ENCODE measurements around the gene RALGPS2. TPM values are rescaled to one million over a fixed set of nuclear protein-coding genes. Genes with fewer than 3 reads are reported as not detected.
"Not testable (repeated sequence)": the region's sequence is repeated elsewhere in the genome, so short reads cannot be mapped to it uniquely, and the experiment has no call there.

Gene RALGPS2
- total RNA-seq, 2 experiments from 2014 or later, result 4.8 to 5.5 TPM

GRCh38 chr1:178745260-178745659 is 20.2 kb downstream of the RALGPS2 start:
- DNase-seq, result no peak
- peaks cover 14% of the 10 kb centered on the region for H3K36me3 Mint-ChIP-seq (ENCODE audit: low read depth)
- intact Hi-C loops (cut with DNase I, micrococcal nuclease), result no loop called here
- no peaks in the 10 kb centered on the region for H3K27me3 Mint-ChIP-seq
- ChIA-PET POLR2A (no interaction called here), CTCF (no interaction called here)
- H3K9me3 Mint-ChIP-seq (ENCODE audit: low read depth), result no peaks in the 10 kb centered on the region
- no peak overlapping the region for H3K4me3 Mint-ChIP-seq
- H3K4me1 Mint-ChIP-seq, result peaks cover 5% of the 10 kb centered on the region
- no peak overlapping the region for H3K27ac Mint-ChIP-seq
- ATAC-seq, result no peak

GRCh38 chr1:178746345-178746744 is 21.3 kb downstream of the RALGPS2 start:
- ChIA-PET CTCF (interaction anchor here (0.6 to 1.5 kb wide), 3 partner anchors 204 to 257 kb away, joined by 3 to 4 read pairs (median 3); no protein-coding TSS in a partner anchor), POLR2A (no interaction called here)
- Mint-ChIP-seq H3K36me3 (ENCODE audit: low read depth) (peaks cover 14% of the 10 kb centered on the region), H3K4me1 (no peaks in the 10 kb centered on the region), H3K9me3 (ENCODE audit: low read depth) (no peaks in the 10 kb centered on the region), H3K4me3 (no peak overlapping the region), H3K27me3 (no peaks in the 10 kb centered on the region), H3K27ac (no peak overlapping the region)
- DNase-seq, result no peak
- intact Hi-C loops (cut with DNase I, micrococcal nuclease), result loop anchor here in 1 of 2 experiments (1.0 kb wide), 1 partner anchor 18 kb away; no protein-coding TSS in a partner anchor
- no peak for ATAC-seq

- ATAC-seq; H3K4me1 Mint-ChIP-seq; H3K27ac Mint-ChIP-seq; H3K27me3 Mint-ChIP-seq; H3K36me3 Mint-ChIP-seq (ENCODE audit: low read depth); intact Hi-C loops (cut with DNase I, micrococcal nuclease); DNase-seq; H3K4me3 Mint-ChIP-seq; POLR2A ChIA-PET; H3K9me3 Mint-ChIP-seq (ENCODE audit: low read depth): not testable (repeated sequence)
- CTCF ChIA-PET, result interaction anchor here (1.0 to 1.5 kb wide), 3 partner anchors 202 to 448 kb away, joined by 3 read pairs; no protein-coding TSS in a partner anchor
Measured at GRCh38 chr1:178747361-178747760, 22.3 kb downstream of the RALGPS2 start.

GRCh38 chr1:178749581-178750166 is 24.6 kb downstream of the RALGPS2 start:
- Mint-ChIP-seq H3K4me3 (no peak overlapping the region), H3K36me3 (ENCODE audit: low read depth) (no peaks in the 10 kb centered on the region), H3K27me3 (no peaks in the 10 kb centered on the region), H3K9me3 (ENCODE audit: low read depth) (no peaks in the 10 kb centered on the region), H3K27ac (no peak overlapping the region), H3K4me1 (peaks cover 3% of the 10 kb centered on the region)
- no peak for DNase-seq
- CTCF ChIA-PET, result interaction anchor here (0.7 to 1.4 kb wide), 5 partner anchors 14 to 462 kb away, joined by 3 to 4 read pairs (median 3); no protein-coding TSS in a partner anchor
- POLR2A ChIA-PET, result no interaction called here
- intact Hi-C loops (cut with DNase I, micrococcal nuclease), result no loop called here
- no peak for ATAC-seq

- Mint-ChIP-seq H3K4me3 (no peak overlapping the region), H3K27ac (no peak overlapping the region), H3K36me3 (ENCODE audit: low read depth) (peaks cover 2% of the 10 kb centered on the region), H3K4me1 (peaks cover 3% of the 10 kb centered on the region), H3K9me3 (ENCODE audit: low read depth) (peaks cover 3% of the 10 kb centered on the region), H3K27me3 (no peaks in the 10 kb centered on the region)
- CTCF ChIA-PET, result no interaction called here
- no peak for DNase-seq
- intact Hi-C loops (cut with DNase I, micrococcal nuclease), result no loop called here
- POLR2A ChIA-PET, result no interaction called here
- no peak for ATAC-seq
Measured at GRCh38 chr1:178751046-178751445, 26.0 kb downstream of the RALGPS2 start.

GRCh38 chr1:178752891-178753290 is 27.8 kb downstream of the RALGPS2 start:
- H3K9me3 Mint-ChIP-seq (ENCODE audit: low read depth), result peaks cover 3% of the 10 kb centered on the region
- H3K4me3 Mint-ChIP-seq, result no peak overlapping the region
- ChIA-PET CTCF (interaction anchor here (0.6 to 1.9 kb wide), 10 partner anchors 8 to 250 kb away, joined by 3 to 16 read pairs (median 4); no protein-coding TSS in a partner anchor), POLR2A (no interaction called here)
- intact Hi-C loops (cut with DNase I, micrococcal nuclease), result loop anchor here (1.0 to 2.0 kb wide), 3 partner anchors 211 to 442 kb away; no protein-coding TSS in a partner anchor
- no peak overlapping the region for H3K27ac Mint-ChIP-seq
- peaks cover 2% of the 10 kb centered on the region for H3K36me3 Mint-ChIP-seq (ENCODE audit: low read depth)
- ATAC-seq (no peak), DNase-seq (no peak)
- H3K27me3 Mint-ChIP-seq, result no peaks in the 10 kb centered on the region
- H3K4me1 Mint-ChIP-seq, result peaks cover 3% of the 10 kb centered on the region

GRCh38 chr1:178754655-178755256 is 29.7 kb downstream of the RALGPS2 start:
- CTCF ChIA-PET, result interaction anchor here (1.7 kb wide), 1 partner anchor 16 kb away, joined by 5 read pairs; no protein-coding TSS in a partner anchor
- H3K36me3 Mint-ChIP-seq (ENCODE audit: low read depth); POLR2A ChIA-PET; H3K4me3 Mint-ChIP-seq; DNase-seq; H3K27ac Mint-ChIP-seq; H3K4me1 Mint-ChIP-seq; H3K27me3 Mint-ChIP-seq; intact Hi-C loops (cut with DNase I, micrococcal nuclease); H3K9me3 Mint-ChIP-seq (ENCODE audit: low read depth); ATAC-seq: not testable (repeated sequence)

GRCh38 chr1:178768423-178768822 is 43.4 kb downstream of the RALGPS2 start:
- H3K36me3 Mint-ChIP-seq (ENCODE audit: low read depth), result peaks cover 16% of the 10 kb centered on the region
- CTCF ChIA-PET, result interaction anchor here (0.8 to 2.6 kb wide), 8 partner anchors 11 to 468 kb away, joined by 3 to 23 read pairs (median 4); no protein-coding TSS in a partner anchor
- intact Hi-C loops (cut with DNase I, micrococcal nuclease), result loop anchor here in 1 of 2 experiments (2.0 to 5.0 kb wide), 2 partner anchors 314 to 600 kb away; partner anchors contain the start of gene TOR3A
- H3K4me1 Mint-ChIP-seq, result no peaks in the 10 kb centered on the region
- H3K4me3 Mint-ChIP-seq, result no peak overlapping the region
- POLR2A ChIA-PET, result interaction anchor here (0.5 kb wide), 1 partner anchor 237 kb away, joined by 3 read pairs; no protein-coding TSS in a partner anchor
- H3K27me3 Mint-ChIP-seq, result no peaks in the 10 kb centered on the region
- peak; percentile 28 for DNase-seq
- H3K9me3 Mint-ChIP-seq (ENCODE audit: low read depth), result peaks cover 19% of the 10 kb centered on the region
- ATAC-seq, result peak; percentile 53
- H3K27ac Mint-ChIP-seq, result no peak overlapping the region

GRCh38 chr1:178772952-178773351 is 47.9 kb downstream of the RALGPS2 start:
- Mint-ChIP-seq H3K4me1 (no peaks in the 10 kb centered on the region), H3K36me3 (ENCODE audit: low read depth) (peaks cover 9% of the 10 kb centered on the region), H3K27me3 (no peaks in the 10 kb centered on the region), H3K4me3 (no peak overlapping the region), H3K9me3 (ENCODE audit: low read depth) (no peaks in the 10 kb centered on the region), H3K27ac (no peak overlapping the region)
- no peak for DNase-seq
- ChIA-PET CTCF (interaction anchor here (0.5 to 6.1 kb wide), 4 partner anchors 50 to 231 kb away, joined by 3 to 60 read pairs (median 4); no protein-coding TSS in a partner anchor), POLR2A (no interaction called here)
- intact Hi-C loops (cut with DNase I, micrococcal nuclease), result loop anchor here in 1 of 2 experiments (10.0 kb wide), 1 partner anchor 582 kb away; no protein-coding TSS in a partner anchor
- ATAC-seq, result no peak

- no peak for ATAC-seq
- no peak overlapping the region for H3K4me3 Mint-ChIP-seq
- no peak for DNase-seq
- no peaks in the 10 kb centered on the region for H3K9me3 Mint-ChIP-seq (ENCODE audit: low read depth)
- ChIA-PET POLR2A (no interaction called here), CTCF (interaction anchor here (1.4 to 6.1 kb wide), 3 partner anchors 9 to 242 kb away, joined by 3 to 60 read pairs (median 4); no protein-coding TSS in a partner anchor)
- H3K4me1 Mint-ChIP-seq, result no peaks in the 10 kb centered on the region
- intact Hi-C loops (cut with DNase I, micrococcal nuclease), result loop anchor here (1.0 to 10.0 kb wide), 2 partner anchors 228 to 581 kb away; no protein-coding TSS in a partner anchor
- no peak overlapping the region for H3K27ac Mint-ChIP-seq
- peaks cover 13% of the 10 kb centered on the region for H3K36me3 Mint-ChIP-seq (ENCODE audit: low read depth)
- no peaks in the 10 kb centered on the region for H3K27me3 Mint-ChIP-seq
Measured at GRCh38 chr1:178774263-178774662, 49.2 kb downstream of the RALGPS2 start.

- intact Hi-C loops (cut with DNase I, micrococcal nuclease), result loop anchor here in 1 of 2 experiments (10.0 kb wide), 1 partner anchor 578 kb away; no protein-coding TSS in a partner anchor
- H3K9me3 Mint-ChIP-seq (ENCODE audit: low read depth), result no peaks in the 10 kb centered on the region
- H3K27me3 Mint-ChIP-seq, result no peaks in the 10 kb centered on the region
- POLR2A ChIA-PET, result no interaction called here
- no peak overlapping the region for H3K27ac Mint-ChIP-seq
- DNase-seq (no peak), ATAC-seq (no peak)
- H3K4me3 Mint-ChIP-seq, result no peak overlapping the region
- peaks cover 12% of the 10 kb centered on the region for H3K36me3 Mint-ChIP-seq (ENCODE audit: low read depth)
- CTCF ChIA-PET, result interaction anchor here (0.6 to 6.1 kb wide), 2 partner anchors 228 to 260 kb away, joined by 3 to 60 read pairs; no protein-coding TSS in a partner anchor
- H3K4me1 Mint-ChIP-seq, result no peaks in the 10 kb centered on the region
Measured at GRCh38 chr1:178776553-178776952, 51.5 kb downstream of the RALGPS2 start.

All from activated CD4-positive, alpha-beta T cell treated with anti-CD3 and anti-CD28 coated beads for 36 hours (primary cell).